Colonic mucosa (tissue), 4 donors: ENCODE data around the gene TCF25. TPM values are rescaled to one million over a fixed set of nuclear protein-coding genes. Genes with fewer than 3 reads are reported as not detected.

ENCODE experiments used
- DNase-seq: peaks from one replicate; pipeline ENCODE4 v3.0.0-alpha.2; 2020
- H3K27ac ChIP-seq: fragments of 200-600 bp; one replicate; pipeline ENCODE4 v1.8.0; 2021
- H3K27me3 ChIP-seq: fragments of 200-600 bp; one replicate; pipeline ENCODE4 v1.8.0; 2021
- H3K36me3 ChIP-seq: fragments of 200-600 bp; one replicate; pipeline ENCODE4 v1.8.0; 2021
- H3K4me1 ChIP-seq: fragments of 200-600 bp; one replicate; pipeline ENCODE4 v1.8.0; 2021; ENCODE audit warnings: mild to moderate bottlenecking
- H3K4me3 ChIP-seq: fragments of 200-600 bp; one replicate; pipeline ENCODE4 v1.8.0; 2021
- H3K9ac ChIP-seq, 2 donors: one replicate each; pipeline ENCODE4 v1.7.0; 2013; ENCODE audit warnings: control low read depth in 2 of 2, low read depth in 2 of 2, low read length in 2 of 2
- H3K9me3 ChIP-seq: fragments of 200-600 bp; one replicate; pipeline ENCODE4 v1.8.0; 2021
- intact Hi-C: fragments of 100-400 bp; cut with DNase I; formaldehyde crosslinking; loops from one replicate; pipeline ENCODE4 v1.14.1; 2022
- total RNA-seq, 2 donors: library from RNA; stranded (reverse); fragmentation: NEBNext Ultra II Directional in 1 of 2; extraction: Animal tissue kit (Norgen Biotek cat#: 25700) in 1 of 2; gene quantifications; one replicate each; pipeline ENCODE4 v1.2.1, GENCODE V29; 2021
- TF ChIP-seq, protein P1 (sequence below): fragments of 200-600 bp; IDR thresholded peaks from one replicate; pipeline ENCODE4 v1.8.0; 2022; ENCODE audit warnings: antibody characterized with exemption, mild to moderate bottlenecking
- donor health status: healthy.
- donor health status: DM: no; HTN: no; CAD: no.
- donor health status: DM: no; HTN: no; CAD: no.

TCF25 gene
- total RNA-seq, 2 donors from 2014 or later: 164 to 165 TPM

DNA sequence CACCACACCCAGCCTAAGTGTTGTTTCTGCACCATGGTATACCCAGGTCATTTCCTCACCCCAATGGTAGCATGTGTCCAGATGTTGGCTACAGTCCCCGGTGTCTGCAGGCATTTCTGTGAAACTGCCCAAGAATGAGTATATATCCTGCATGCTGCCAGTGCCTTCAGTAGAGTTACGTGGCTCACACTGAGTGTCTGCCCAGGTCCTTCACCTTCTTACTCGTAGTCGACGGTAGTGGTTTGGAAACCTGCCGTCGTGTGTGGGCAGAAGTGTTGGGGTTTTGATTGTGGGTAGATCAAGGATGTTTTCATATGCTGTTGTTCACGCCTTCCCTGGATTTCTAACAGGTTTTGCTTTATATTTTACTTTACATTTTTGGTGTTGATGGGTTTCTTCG is 16.8 kb downstream of the TCF25 start:
- peaks cover 25% of the 10 kb centered on the region for H3K36me3 ChIP-seq
- intact Hi-C loops: no loop called here
- no peaks in the 10 kb centered on the region for H3K27me3 ChIP-seq
- H3K9me3 ChIP-seq: no peaks in the 10 kb centered on the region
- H3K27ac ChIP-seq: no peak overlapping the region
- H3K4me1 ChIP-seq: no peaks in the 10 kb centered on the region
- no peak overlapping the region for H3K9ac ChIP-seq
- TF ChIP-seq, protein P1, sequence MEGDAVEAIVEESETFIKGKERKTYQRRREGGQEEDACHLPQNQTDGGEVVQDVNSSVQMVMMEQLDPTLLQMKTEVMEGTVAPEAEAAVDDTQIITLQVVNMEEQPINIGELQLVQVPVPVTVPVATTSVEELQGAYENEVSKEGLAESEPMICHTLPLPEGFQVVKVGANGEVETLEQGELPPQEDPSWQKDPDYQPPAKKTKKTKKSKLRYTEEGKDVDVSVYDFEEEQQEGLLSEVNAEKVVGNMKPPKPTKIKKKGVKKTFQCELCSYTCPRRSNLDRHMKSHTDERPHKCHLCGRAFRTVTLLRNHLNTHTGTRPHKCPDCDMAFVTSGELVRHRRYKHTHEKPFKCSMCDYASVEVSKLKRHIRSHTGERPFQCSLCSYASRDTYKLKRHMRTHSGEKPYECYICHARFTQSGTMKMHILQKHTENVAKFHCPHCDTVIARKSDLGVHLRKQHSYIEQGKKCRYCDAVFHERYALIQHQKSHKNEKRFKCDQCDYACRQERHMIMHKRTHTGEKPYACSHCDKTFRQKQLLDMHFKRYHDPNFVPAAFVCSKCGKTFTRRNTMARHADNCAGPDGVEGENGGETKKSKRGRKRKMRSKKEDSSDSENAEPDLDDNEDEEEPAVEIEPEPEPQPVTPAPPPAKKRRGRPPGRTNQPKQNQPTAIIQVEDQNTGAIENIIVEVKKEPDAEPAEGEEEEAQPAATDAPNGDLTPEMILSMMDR: no peak
- H3K4me3 ChIP-seq: no peak overlapping the region
- no peak for DNase-seq

DNA sequence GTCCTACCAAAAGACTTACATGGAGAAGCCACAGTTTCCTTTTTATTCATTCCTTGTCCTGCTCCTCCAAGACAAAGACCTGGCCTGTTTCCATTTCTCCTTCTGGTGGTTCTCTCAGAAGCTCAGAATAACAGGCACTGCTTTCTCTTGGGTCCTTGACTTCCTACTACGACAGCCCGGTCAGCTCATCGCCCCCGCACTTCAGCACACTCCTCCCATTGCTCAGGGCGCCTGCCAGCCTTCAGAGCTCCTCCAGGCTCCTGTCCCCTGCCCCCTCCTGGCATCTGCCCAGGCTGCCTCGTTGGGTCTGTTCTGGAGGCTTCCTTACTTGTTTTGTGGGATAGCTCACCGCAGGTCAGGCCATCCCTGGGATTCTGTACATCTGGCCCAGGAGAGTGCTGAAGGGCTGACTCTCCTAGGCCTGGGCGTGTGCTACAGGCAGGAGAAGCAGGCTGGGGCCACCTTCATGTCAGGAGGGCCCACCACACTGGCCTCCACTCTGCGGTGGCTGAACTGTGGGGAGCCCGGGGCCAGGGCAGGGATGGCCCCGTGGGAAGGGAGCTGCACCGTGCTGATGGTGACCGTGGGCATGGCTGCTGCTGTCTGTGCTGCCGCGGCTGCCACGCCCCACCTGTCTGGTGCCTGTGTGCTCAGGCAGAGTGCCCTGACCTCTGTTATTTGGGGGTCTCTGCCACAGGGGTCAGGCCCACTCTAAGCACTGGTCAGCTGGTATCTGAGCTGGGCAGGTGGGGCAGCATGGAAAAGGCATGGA is 17.7 kb downstream of the TCF25 start:
- intact Hi-C loops: no loop called here
- TF ChIP-seq, protein P1: no peak

DNA sequence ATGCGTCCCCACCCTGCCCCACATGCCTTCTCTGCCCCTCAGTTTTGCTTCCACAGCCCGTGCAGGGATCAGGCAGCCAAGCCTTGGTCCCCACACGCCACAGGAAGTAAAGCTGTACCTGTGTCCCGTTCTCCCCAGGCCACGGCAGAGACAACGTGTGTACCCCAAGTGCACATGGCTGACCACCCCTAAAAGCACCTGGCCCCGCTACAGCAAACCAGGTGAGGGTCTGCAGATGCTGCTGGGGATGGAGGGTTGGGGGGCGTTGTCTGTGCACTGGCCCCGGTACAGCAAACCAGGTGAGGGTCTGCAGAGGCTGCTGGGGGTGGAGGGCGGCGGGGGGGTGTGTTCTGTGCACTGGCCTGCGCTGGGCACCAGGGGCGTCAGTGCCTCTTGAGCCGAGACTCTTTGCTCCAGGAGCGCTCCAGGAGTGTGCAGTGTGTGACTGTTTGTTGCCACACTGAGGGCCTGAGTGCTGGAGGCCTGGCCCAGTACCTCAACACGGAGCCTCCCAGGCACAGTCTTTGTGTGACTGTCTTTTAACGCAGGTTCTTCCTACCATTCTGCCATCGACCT is 18.8 kb downstream of the TCF25 start:
- H3K36me3 ChIP-seq: peaks cover 20% of the 10 kb centered on the region
- no peaks in the 10 kb centered on the region for H3K27me3 ChIP-seq
- no peaks in the 10 kb centered on the region for H3K9me3 ChIP-seq
- H3K4me3 ChIP-seq: no peak overlapping the region
- H3K27ac ChIP-seq: no peak overlapping the region
- no peak overlapping the region for H3K9ac ChIP-seq
- no peaks in the 10 kb centered on the region for H3K4me1 ChIP-seq
- intact Hi-C loops: no loop called here
- TF ChIP-seq, protein P1: no peak
- no peak for DNase-seq

More for the DNA sequence above, 17.7 kb downstream of the TCF25 start:
- Histone ChIP-seq H3K4me1 (no peaks in the 10 kb centered on the region), H3K27me3 (no peaks in the 10 kb centered on the region), H3K36me3 (peaks cover 25% of the 10 kb centered on the region), H3K9ac (no peak overlapping the region), H3K27ac (no peak overlapping the region), H3K4me3 (no peak overlapping the region), H3K9me3 (no peaks in the 10 kb centered on the region)
- no peak for DNase-seq

DNA sequence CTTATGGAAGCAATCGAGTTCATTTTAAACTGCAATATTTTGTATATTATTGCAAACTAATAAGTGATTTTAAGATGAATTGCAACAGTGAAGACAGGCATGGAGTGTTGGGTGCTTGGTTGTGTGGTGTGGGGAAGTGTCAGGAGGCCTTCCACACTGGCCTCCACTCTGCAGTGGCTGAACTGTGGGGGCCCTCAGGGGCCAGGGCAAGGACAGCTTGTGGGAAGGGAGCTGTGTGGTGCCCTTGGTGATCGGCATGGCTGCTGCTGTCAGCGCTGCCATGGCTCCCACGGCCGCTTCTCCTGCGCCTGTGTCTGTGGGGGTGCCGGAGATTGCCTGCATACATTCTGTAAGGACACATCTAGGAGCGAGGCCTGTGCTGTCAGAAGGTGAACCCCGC is 19.2 kb downstream of the TCF25 start:
- H3K27ac ChIP-seq: no peak overlapping the region
- intact Hi-C loops: no loop called here
- peaks cover 15% of the 10 kb centered on the region for H3K36me3 ChIP-seq
- no peaks in the 10 kb centered on the region for H3K9me3 ChIP-seq
- no peak overlapping the region for H3K4me3 ChIP-seq
- TF ChIP-seq, protein P1: no peak
- no peaks in the 10 kb centered on the region for H3K27me3 ChIP-seq
- DNase-seq: no peak
- no peak overlapping the region for H3K9ac ChIP-seq
- H3K4me1 ChIP-seq: no peaks in the 10 kb centered on the region

DNA sequence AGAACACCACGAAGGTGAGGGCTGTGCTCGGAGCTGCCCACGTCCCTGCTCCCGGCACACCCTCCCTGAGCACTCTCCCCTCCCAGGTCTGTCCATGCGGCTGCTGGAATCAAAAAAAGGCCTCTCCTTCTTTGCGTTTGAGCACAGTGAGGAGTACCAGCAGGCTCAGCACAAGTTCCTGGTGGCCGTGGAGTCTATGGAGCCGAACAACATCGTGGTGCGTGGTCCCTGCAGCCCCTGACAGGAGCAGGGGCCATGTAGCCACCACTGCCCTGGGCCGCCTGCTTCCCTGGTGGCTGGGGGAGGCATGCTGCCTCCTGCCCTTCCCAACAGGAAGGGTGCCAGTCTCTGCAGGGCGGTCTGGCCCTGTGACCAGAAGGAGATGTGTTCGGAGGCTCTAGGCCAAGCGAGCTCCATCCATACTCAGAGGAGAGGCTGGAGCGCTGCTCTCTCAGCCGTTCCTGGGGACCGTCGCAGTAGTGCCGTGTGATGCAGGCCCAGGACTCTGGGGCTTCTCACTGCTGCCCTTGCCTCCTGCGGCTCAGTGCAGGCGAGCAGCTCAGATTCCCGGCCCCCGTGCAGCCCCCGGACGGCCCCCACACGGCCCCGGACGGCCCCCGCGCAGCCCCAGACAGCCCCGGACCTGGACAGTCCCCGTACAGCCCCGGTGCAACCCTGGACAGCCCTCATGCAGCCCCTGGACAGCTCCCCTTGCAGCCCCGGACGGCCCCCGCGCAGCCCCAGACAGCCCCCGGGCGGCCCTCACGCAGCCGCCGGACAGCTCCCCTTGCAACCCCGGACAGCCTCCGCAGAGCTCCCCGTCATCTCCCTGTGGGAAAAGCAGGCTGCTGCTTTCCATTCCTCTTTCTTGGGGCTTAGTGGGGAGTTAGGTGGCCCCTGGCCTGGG is 20.5 kb downstream of the TCF25 start:
- H3K4me1 ChIP-seq: no peaks in the 10 kb centered on the region
- H3K9ac ChIP-seq: no peak overlapping the region
- intact Hi-C loops: no loop called here
- H3K36me3 ChIP-seq: peaks cover 14% of the 10 kb centered on the region
- H3K27ac ChIP-seq: no peak overlapping the region
- TF ChIP-seq, protein P1: no peak
- no peak for DNase-seq
- no peak overlapping the region for H3K4me3 ChIP-seq
- no peaks in the 10 kb centered on the region for H3K27me3 ChIP-seq
- no peaks in the 10 kb centered on the region for H3K9me3 ChIP-seq
